ENCODE data around the gene IGFBP6.

IGFBP6 gene, protein sequence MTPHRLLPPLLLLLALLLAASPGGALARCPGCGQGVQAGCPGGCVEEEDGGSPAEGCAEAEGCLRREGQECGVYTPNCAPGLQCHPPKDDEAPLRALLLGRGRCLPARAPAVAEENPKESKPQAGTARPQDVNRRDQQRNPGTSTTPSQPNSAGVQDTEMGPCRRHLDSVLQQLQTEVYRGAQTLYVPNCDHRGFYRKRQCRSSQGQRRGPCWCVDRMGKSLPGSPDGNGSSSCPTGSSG

DNA sequence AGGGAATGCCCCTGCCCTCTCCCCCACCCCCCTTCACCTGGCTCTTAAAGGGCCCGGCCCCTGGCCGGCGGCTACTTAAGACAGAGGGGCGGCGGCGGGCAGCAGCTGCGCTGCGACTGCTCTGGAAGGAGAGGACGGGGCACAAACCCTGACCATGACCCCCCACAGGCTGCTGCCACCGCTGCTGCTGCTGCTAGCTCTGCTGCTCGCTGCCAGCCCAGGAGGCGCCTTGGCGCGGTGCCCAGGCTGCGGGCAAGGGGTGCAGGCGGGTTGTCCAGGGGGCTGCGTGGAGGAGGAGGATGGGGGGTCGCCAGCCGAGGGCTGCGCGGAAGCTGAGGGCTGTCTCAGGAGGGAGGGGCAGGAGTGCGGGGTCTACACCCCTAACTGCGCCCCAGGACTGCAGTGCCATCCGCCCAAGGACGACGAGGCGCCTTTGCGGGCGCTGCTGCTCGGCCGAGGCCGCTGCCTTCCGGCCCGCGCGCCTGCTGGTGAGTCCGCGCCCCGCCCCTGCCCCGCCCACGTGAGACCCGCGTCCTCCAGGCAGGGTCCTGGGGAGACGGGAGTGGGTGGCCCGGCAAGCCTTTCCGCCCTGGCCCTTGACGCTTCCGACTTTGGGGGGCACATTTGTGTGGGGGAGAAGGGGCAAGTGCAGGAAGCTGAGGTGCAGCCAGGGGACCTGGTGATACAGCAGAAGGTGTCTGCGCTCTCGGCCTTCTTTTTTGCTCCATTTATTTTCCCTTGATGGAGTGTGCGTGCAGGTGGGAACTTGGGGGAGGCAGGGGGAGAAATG, at the start of gene IGFBP6:
IGFBP6 (plus strand) TSS at position 104 of the 790 bp plus-strand sequence; CDS start at position 155, 51 bp downstream.
- peak; percentile 20 for DNase-seq (ENCODE audit: low read depth)

GRCh38 chr12:53048033-53048779, 49.3 kb upstream of the IGFBP6 start:
- no peak for DNase-seq (ENCODE audit: low read depth)

- DNase-seq (ENCODE audit: low read depth) = peak; percentile 69
Measured at GRCh38 chr12:53048780-53049401, 48.6 kb upstream of the IGFBP6 start.

GRCh38 chr12:53049571-53050318, 47.7 kb upstream of the IGFBP6 start, which contains the start of gene TNS2:
Gene TNS2, plus strand, starts transcription at chr12:53050065. Its CDS starts 121 bp downstream, at chr12:53050186.
- DNase-seq (ENCODE audit: low read depth) = peak; percentile 75

DNA sequence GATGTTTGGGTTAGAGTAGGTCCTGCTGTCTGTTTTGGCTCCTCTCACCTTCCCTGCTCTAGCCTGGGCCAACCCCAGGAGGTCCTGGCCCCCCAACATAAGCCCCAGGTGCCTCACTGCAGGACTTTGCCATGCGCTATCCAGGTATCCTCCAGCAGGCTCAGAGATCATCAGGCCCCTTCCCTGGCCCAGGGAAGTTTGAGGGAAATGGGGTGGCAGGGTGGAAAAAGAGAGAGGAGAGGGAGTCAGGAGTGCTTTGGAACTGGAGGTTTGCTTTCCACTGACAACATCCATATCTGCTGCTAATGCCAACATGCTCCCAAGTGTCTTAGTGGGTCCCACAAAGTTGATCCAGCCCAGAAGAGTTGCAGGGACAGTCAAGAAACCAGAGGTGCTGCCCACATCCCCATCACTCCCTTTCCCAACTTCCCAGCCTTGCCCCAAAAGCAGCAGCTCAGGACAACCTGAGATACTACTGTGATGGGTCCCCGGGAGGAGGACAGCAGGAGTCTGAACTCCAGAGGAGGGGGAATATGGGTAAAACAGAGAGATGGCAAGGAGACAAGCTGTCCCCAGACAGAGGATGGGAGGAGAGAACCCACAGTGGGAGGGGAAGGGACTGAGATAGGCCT, 46.9 kb upstream of the IGFBP6 start:
- no peak for DNase-seq (ENCODE audit: low read depth)

- peak; percentile 91 for DNase-seq (ENCODE audit: low read depth)
Measured at GRCh38 chr12:53051058-53051880, 46.2 kb upstream of the IGFBP6 start.

GRCh38 chr12:53051881-53052412, 45.5 kb upstream of the IGFBP6 start:
- DNase-seq (ENCODE audit: low read depth) = no peak

GRCh38 chr12:53052419-53053217, 44.8 kb upstream of the IGFBP6 start:
- DNase-seq (ENCODE audit: low read depth) = peak; percentile 68

DNA sequence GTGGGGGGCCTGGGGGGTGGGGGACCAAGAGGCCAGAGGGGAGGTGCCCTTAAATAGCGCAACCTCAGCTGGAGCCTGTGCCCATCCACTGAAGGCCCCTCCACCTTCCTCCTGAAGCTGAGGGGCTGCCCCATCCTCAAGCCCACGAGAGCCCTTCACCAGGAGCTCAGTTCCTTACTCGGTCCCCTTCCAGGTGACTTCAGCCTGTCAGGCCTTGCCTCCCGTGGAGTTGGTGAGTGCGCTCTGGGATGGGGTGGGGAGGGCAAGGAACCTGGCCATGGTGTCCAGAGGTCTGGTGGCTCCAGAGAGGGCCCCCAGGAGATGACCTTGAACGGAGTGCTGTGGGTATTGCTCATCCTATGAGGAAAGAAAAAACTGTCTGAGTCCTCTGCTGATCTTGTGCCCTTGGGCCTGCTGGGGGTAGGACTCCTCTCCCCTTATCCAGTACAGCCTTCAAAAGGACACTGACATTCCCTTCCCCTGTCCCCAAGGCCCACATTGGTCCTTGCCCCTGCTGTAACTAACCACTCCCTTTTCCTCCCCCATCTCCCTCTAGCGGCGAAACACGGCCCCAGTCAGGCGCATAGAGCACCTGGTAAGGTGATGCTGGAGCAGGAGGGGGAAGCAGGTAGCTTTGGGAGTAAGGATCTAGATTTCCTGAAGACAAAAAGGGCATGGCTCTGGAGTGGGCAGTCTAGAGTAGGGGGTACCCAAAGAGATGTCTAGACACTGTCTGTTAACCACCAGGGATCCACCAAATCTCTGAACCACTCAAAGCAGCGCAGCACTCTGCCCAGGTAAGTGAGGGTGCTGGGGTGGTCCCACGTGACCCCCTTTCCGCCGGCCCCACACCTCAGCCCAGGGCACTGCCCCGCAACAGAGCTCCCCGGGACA, 44.0 kb upstream of the IGFBP6 start:
- DNase-seq (ENCODE audit: low read depth) = peak; percentile 55

- DNase-seq (ENCODE audit: low read depth) = peak; percentile 86
Measured at GRCh38 chr12:53054112-53054878, 43.2 kb upstream of the IGFBP6 start.

- DNase-seq (ENCODE audit: low read depth) = no peak
Measured at GRCh38 chr12:53055471-53056266, 41.8 kb upstream of the IGFBP6 start.

DNA sequence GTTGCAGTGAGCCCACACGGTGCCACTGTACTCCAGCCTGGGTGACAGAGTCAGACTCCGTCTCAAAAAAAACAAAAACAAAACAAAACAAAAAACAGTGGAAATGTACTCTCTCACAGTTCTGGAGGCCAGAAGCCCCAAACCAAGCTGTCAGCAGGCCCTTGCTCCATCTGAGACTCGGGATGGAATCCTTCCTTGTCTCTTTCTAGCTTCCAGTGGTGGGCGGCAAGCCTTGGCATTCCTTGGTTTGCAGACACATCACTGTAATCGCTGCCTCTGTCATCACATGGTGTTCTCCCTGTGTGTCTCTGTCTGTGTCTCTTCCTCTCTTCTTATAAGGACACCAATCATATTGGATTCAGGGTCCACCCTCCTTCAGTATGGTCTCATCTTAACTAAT, 41.2 kb upstream of the IGFBP6 start:
- DNase-seq (ENCODE audit: low read depth) = peak; percentile 43

DNA sequence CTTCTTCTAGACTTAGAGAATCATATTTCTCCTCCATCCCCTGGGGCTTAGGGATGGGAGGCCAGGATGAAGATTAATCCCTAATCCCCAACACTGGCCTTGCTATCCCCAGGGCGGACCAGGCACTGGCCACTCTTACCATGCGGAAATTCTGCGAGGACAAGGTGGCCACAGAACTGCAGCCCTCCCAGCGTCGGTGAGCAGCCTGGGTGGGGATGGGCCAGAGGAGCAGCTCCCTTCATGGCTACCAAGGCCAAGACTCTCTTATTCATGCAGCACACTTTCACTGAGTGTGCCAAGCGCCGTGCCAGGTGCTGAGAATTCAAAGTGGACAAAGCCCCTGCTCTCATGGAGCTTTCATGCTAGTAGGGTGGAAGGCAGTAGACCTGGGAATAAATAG, 40.6 kb upstream of the IGFBP6 start:
- no peak for DNase-seq (ENCODE audit: low read depth)

DNA sequence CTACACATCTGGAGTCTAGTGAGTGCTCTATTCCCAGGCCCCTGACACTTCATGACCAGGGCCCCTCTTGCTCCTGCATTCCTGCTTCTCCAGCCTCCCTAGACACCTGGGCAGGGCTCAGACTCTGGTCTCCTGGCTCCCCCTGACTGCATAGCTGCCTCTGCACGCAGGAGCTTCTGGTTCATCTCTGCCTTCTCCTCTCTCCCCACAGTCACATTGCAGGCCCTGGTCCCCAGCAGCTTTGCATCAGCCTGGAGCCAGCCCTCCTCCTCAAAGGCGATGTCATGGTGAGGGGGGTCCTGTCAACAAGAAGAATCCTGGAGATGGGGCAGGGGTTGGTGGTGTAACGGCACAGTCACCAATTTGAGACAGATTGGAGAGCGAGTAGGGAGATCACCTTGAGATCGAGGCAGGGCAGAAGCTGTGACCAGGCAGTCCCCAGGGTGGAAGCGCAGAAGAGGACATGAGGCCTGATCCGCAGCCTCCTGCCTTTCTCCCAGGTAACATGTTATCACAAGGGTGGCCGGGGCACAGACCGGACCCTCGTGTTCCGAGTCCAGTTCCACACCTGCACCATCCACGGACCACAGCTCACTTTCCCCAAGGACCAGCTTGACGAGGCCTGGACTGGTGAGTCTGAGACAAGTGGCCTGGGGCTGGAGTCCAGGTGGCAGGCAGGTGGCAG, 39.5 kb upstream of the IGFBP6 start:
- no peak for DNase-seq (ENCODE audit: low read depth)

DNA sequence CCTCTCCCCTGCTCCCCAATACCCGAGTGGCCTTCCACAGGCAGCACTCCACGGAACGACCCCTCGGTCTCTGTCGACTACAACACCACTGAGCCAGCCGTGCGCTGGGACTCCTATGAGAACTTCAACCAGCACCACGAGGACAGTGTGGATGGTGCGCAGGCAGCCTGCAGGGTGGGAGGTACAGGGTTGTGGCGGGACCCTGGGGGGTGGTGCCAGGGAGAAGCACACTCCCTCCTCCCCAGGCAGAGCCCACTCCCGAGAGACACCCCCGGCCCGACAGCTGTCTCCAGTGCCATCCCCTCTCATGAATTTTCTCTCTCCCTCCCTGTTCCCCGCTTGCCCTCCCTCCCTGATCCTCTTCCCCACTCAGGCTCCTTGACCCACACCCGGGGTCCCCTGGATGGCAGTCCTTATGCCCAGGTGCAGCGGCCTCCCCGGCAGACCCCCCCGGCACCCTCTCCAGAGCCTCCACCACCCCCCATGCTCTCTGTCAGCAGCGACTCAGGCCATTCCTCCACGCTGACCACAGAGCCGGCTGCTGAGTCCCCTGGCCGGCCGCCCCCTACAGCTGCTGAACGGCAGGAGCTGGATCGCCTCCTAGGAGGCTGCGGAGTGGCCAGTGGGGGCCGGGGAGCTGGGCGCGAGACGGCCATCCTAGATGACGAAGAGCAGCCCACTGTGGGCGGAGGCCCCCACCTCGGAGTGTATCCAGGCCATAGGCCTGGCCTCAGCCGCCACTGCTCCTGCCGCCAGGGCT, 38.6 kb upstream of the IGFBP6 start:
- no peak for DNase-seq (ENCODE audit: low read depth)
